LoVo (cell line): ENCODE measurements around the gene SDCCAG8.

ENCODE experiments used
- DNase-seq: peaks from one replicate; pipeline ENCODE4 v3.0.0-alpha.2; 2016; ENCODE audit warnings: low spot score

Gene SDCCAG8

DNA sequence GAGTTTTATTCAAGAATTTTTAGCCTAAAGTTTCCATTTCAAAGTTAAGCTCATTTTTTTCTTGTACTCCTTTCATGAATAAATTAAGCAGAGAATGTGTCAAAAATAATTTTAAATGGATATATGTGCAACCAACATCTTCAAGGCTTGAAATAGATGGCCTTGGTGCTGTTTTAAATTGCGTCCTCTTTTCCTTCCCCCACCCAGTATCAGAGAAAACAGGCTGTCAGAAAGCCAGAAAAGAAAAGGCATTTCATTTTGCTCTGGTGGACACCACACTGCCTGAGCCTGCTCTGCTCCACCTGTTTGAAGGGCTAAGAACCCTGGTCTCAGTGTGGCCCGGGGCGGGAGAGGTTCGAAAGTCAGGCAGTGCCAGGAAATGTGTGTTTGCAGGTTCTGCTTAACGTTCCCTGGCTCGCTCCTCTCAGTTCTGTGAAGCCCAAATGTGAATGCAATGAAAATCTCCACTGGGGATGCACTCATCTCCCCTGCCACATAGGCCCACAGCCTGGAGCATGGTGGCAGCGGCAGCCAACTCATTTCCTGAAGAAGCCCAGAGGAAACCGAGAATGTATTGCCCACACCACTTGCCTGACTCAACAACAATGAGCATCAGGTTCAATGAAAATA, 134.4 kb downstream of the SDCCAG8 start:
- DNase-seq: no peak

DNA sequence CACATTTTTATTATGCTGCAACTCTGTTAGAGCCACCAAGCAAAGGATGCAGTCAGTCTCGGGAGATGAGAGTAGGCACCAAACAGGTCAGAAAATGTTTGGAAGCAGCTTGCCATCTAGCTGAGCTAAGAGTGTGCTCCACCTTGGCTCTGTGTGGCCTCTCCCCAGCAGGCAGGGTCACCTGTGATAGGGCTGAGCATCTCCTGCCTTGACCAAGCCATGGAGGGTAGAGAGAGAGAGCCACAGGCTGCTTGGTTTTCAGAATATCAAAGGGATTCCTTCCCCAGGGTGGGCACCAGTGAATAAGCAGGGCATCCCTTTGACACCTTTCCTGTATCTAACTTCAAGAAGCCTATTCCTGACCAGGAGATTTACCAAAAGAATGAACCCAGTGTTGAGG, 135.5 kb downstream of the SDCCAG8 start:
- no peak for DNase-seq

DNA sequence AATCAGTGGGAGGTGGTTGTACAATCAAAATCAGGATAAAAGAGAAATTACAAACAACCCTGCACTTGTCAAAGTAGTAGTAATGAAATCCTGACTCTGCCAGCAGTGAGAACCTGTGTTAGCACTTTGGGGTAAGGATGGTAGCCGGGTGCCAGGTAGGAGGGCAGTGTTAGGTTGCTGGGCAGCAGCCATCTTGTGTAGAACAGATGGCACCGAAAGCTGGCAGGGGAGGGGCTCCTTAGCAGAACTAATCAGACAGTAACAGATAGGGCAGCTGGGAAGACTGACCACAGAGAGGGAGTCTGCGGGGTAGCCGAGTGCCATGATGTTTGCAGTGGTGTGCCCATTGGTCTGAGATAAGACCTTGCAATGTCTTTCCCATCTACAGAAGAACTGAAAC, 137.3 kb downstream of the SDCCAG8 start:
- DNase-seq: no peak

DNA sequence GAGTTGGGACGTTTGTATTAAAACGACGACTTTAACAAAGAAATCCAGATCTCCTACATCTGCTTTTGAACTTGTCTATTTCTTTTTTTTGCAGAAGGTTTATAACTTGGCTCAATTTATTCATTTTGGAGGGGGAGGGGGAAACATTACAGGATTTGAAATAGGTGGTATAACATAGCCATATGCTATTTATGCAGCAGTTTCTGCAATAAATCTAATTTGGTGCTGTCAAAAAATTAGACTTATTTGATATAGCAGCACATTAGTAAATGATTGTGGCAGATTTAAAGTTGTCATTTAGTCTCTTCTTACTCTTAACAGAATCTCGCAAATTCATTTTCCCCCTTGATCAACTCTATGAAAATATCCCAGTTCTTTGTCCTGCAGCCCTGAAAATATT, 138.2 kb downstream of the SDCCAG8 start:
- no peak for DNase-seq

DNA sequence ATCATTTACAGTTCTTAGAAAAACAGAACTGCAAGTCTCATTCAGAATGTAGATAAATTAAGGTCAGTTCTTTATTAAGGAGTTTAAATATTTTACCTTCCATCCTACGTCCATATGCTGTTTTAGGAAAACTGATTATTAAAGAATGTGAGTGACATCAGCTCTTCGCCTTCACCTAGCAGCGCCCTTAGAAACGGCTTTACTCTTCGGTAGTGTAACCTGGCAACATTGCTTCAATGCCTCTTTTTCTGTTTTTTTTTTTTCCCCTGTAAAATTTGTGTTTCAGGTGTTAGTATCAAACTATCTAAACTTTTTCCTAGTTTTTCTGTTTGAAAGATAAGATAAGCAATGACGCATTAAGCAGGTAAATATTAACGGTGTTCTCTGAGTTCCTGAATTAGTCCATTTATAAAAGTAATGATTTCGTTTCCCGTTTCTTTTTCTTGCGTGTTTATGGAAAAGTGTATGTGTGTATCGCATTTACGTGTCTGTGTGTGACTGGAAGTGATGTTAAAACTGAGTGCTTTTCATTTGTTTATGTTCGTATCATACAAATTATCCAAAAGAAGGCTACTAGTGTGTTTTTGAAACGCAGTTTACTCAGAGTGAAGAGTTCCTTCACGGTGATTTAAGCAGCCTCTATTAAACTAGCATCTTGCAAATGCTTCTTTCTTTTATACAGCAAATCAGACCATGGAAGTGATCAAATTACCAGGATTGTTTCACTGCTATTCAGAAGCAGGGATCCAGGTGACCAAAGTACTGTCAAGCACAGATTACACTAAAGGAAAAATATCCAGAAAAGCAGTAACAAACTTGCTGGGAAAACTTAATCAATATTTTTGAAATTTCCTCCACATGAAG, 139.0 kb downstream of the SDCCAG8 start:
- DNase-seq: no peak

DNA sequence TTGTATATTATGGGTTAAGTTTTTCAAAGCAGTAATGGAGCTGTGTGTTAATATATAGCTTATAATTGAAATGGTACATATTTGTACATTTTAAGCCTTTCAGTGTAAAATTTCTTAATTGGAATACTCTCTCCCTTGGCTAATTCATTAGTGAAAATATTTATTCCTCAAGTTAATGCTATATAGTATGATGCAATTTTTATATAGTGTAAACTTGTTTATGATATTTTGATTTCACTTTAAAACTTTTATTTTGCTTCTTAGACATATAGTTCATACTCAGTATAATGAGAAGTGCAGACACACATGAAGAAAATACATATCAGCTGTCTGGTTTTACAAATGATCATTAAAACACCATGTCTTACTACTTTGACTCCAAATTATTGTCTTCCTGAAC, 140.6 kb downstream of the SDCCAG8 start:
- no peak for DNase-seq

DNA sequence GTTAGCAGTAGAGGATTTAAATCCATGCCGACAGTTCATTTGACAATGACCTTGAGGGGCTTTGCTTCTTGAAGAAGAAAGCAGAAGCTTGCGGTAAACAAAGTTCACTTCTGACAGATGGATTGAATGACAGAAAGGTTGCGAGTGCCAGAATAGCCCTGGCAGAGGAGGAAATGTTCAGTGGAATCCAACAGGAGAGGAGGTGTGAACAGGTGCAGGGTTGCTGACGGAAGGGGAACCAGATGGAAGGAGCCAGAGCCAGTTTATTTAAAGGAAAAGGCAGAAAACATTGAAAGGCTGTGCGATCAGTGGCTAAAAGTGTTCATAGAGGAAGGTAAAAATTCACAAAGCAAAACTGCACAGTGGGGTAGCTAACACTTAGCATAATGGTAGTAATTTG, 141.0 kb downstream of the SDCCAG8 start:
- no peak for DNase-seq

DNA sequence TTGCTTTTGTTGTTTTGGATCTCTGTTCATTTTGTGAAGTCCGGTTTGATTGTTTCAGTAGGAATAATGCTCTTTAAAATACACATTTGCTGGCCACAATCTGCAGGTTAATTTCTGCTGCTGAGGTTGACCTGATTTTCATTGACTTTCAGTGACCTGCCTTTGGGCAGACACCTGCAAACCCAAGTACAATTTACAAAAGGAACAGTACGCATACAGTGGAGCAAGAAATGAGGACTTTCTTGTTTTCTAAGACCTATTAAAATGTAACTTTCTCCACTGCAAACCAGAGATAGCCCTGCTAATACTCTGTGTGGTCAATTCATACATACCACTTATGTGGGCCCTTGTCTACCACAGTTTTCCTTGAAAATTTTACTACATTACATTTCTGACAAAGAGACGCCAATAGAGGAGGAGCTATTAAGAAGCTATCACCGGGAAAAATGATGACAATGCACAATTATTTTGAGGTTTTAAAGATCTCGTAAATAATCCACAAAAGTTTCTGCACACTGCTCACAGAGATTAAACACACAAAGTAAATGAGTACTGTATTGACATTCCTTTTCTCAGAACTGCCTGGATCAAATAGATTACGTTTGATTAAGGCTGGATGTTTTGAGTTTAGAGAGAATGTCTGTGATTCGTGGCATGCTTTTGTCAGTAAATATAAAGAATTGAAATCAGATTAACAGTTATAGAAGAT, 141.9 kb downstream of the SDCCAG8 start:
- DNase-seq: no peak

DNA sequence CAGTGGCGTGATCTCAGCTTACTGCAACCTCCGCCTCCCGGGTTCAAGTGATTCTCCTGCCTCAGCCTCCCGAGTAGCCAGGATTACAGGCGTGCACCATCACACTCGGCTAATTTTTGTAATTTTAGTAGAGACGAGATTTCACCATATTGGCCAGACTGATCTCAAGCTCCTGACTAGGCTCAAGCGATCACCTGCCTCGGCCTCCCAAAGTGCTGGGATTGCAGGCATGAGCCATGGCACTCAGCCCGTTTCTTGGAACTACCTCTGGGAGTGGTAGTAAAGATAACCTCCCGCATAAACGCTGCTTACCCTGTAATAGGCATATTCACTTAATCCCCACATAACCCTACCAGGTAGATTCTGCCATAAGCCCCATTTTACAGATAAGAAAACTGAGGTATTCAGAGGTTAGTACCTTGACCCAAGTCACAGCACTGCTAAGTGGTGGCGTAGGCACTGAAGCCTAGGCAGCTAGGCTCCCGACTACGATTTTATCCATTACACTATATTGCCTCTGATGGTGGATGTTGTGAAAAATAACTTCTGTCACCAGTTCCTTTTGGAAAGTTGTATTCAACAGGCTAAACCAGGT, 143.8 kb downstream of the SDCCAG8 start:
- no peak for DNase-seq

DNA sequence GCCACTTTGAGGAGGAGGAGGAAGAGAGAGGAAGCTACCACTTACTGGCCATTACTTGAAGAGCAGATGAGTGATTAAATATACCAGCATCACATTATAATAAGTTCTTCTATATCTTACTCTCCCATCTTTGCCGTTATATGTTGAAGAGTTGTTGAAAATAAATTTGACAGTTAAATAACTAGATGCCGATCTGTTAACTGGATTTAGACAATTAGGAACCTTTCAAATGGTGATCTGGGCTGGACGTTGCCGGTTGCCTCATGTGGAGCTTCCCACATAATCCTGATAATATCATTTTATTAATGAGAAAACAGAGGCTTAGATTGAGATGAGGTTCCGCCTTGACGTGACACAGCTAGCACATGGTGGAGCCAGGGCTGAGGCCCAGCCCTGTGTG, 147.0 kb downstream of the SDCCAG8 start:
- DNase-seq: no peak

DNA sequence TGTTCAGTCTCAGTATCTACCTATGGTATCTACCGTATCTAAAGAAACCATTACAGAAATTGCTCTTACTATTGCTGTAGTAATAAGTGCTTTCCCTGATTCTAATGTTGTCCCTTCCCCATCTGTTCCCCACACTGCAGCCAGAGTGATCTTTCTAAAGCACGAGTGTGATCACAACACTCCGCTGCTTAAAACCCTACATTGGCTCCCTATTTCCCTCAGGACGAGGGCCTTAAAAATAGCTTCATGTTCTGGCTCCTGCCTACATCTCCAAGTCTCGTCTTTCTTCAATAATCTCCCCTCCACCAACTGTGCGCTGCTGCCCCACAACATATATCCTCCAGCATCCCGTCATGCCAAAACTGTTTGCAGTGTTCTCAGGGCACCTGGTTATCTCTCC, 150.6 kb downstream of the SDCCAG8 start:
- no peak for DNase-seq

DNA sequence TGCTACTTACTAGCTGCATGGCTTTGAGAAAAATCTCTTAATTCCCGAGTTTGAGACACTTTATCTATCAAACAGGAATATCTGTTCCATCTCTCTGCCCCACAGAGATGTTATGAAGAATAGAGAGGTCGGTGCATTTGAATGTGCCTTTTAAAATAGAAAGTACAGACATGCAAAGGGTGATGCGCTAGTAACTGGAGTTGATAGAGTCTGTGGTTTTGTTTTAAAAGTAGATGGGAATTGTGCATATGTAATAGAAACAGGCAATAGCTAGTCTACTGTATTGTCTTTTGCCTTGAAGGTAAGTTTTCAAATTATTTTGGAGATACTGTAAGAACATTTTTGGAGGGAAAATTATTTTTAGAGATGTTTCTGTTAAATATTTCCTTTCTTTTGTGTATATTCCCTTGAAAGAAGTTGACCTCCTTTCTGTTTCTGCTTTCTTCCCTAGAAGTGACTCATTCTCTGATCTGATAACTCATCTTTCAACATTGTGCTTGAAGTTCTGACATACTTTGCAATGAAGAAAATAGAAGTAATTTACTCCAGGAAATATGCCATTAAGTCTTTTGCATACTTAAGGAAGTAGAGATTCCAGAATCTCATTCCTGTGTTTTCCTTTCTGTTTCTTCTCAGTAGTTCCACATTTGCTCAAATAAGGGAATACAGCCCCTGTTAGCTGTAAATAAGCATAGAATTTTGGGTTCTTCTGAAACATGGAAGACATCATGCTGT, 151.6 kb downstream of the SDCCAG8 start:
- DNase-seq: no peak

DNA sequence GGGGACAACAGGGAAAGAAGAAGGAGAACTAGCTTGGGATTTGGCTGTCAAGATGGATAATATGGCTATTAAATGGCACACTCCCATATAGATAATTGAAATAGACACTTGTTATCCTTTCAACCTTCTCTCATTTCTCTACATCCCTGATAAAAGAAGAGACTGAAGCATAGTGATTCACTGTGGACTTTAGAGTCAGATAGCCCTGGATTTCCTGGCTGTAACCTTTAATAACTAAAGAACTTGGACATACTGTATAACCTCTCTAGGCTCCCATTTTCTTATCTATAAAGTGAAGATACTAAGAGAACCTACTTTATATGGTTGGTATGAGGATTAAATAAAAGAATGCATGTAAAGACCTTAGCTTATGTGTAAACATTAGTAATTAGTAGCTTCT, 152.6 kb downstream of the SDCCAG8 start:
- no peak for DNase-seq

DNA sequence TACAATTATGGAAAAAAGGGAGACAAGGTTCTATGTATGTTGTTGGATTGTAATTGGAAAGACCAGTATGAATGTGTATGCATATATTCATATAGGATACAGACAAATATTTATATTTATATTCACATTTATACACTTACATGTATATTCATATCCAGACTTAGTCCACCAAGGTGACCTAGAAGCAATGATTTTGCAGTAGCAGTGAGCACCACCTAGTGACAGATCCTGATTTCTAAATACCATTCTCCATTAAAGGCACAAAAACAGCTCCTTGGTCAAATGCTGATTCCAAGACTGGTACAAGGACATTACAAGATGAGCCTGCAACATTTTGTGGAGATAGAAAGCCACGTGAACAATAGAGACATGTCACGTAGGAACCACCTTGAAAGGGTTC, 153.4 kb downstream of the SDCCAG8 start:
- no peak for DNase-seq

DNA sequence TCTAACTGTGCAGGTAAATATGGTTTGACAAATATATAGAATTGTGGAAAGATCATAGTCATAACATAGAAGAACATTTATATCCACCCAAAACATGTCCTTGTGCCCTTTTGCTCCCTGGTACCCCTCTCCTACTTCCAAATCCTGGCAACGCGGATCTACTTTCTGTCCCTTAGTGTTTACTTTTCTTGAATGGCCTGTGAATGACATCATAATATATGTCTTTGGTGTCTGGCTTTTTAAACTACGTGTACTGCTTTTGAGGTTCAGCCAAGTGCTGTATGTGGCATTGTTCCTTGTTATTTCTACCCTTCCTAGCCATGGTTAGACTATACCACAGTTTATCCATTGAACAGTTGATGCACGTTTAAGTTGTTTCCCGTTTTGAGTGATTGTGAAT, 155.6 kb downstream of the SDCCAG8 start:
- DNase-seq: no peak

DNA sequence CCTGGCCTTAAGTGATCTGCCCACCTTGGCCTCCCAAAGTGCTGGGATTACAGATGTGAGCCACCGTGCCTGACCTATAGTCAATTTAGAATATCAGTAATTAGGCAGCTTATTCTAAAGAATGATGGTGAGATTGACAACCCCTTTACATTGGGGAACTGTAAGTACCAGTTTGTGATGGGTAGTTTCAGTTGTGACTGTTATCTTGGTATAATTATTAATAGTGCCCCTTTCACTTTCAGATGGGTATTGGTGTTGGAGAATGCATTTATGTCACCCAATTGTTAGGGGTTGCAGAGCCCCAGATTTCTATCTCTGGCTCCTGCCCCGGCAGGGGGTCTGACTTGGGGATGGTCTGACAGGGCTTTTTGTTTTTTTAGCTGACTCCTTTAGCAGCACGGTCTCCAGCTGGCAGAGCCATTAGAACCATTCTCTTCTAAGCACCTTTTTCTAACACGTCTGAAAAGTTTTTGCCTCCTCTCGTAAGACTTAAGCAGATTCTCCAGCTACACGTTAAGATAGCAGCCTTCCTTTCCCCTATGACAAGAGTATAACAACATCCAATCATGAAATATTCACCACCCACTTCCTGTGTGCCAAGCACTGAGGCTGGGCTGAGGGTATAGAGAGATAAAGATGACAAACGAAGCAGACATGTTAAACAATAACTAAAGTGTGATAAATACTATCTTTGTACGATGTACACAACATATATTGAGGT, 157.8 kb downstream of the SDCCAG8 start:
- DNase-seq: no peak

DNA sequence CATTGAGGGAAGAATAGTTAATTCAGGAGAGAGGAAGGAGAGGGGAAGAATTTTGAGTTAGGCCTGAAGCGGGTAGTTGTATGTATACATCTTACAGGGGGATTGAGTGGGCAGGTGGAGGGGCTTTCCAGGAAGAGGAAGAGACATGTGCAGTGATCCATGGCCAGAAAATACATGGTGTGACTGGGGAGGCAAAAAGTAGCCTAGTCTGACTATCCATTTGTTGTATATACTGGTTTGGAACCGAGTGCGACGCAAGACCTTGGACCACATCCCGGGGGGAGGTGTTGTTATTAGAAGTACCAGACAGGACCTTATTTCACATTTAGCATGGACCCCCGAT, 158.3 kb downstream of the SDCCAG8 start:
- DNase-seq: no peak

DNA sequence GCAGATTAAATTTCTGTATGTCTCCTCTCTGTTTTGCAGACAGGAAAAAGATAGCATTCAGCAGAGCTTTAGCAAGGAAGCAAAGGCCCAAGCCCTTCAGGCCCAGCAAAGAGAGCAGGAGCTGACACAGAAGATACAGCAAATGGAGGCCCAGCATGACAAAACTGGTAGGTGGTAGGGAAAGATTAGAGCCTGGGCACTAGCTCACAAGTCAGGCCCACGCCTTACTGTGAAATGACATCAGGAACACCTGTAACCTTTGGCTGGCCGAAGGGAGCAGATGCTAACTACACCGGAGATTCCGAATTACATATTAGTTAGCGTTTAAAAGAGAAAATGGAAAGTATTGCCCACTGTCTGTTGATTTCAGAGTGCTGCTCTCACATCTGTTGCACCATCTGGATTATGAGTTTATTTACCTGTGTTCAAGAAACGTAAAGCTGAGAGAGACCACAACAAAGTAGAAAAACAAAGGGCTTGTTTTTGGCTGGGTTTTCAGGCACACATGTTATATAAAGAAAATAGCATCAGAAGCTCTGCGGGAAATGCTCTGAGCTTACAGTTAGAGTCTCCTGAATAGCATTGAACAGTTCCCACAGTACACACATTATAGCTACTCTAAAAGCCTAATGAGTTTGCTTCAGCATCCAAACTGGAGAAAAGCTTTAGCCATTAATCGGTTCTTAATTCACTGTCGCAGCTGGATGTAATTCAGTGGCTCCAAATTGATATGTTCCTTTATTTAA, 160.0 kb downstream of the SDCCAG8 start:
- no peak for DNase-seq

DNA sequence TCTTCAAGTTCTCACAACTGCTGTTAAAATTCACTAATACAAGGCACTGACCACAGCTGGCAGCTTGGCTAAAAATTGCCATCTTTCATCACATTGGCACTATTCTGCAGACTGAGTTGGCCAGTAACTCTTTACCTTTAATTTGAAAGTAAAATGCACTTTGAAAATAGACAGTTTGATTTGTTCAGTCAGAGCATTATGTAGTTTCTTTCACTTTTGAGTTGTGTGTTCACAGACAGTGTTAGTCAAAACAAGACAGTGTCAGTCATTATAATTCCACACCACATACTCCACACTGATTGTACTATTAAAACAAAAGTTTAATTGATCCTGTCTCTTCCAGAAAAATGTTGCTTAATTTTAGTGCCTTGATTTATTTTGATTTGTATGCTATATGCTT, 160.7 kb downstream of the SDCCAG8 start:
- no peak for DNase-seq

DNA sequence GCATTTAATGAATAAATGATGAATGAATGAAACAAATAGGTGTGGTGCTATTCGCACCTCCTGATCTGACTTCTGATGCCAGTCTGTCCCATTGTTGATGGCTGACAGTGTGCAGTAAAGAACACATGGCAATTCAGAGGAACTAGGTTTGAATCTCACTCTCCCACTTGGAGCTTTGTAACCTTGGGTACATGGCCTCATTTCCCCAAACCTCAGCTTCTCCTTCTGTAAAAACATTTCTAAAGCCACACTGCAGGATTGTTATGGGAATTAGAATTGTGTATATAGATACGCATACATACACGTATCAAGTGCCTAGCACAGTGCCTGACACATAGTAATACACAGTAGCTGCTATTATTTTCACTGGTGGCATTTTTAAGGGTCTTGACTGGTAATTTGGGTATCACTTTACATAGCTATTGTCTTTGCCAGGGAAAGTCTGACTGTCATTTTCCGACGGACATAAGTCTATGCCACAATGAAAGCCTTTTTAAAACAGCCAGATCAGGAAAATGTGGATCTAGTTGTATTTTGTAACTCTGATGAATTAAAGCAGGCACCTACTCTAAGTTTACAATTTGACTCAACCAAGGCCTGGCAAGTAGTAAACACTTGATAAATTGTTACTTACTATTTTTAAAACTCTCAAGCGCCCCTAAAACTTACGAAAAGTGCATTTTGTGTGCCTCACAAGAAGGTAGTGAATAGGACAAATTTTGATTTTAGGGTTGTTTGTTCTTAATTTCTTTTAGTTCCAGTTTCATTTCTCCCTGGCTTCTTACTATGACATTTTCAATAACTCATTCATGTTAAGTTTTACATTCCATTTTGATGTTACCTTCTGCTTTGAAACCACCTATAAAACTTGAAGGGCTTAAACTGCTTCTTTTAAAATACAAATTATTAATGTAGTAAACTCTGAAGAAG, 164.4 kb downstream of the SDCCAG8 start:
- DNase-seq: no peak
